NCI-H345 treated with DMSO at 0.1 percent for 48 hours (cell line): Measurements from ENCODE around the gene CPXM2.

Experiments
- DNase-seq: peaks from one replicate; lab custom pipeline; 2025; ENCODE audit not compliant: unreplicated experiment; lab: John Stamatoyannopoulos, UW

Gene CPXM2

GRCh38 chr10:123891144-123892071 lies at the start of gene CPXM2:
Gene CPXM2 (minus strand): TSS chr10:123891807. CDS start chr10:123891659, 148 bp downstream.
- DNase-seq: no peak

DNA sequence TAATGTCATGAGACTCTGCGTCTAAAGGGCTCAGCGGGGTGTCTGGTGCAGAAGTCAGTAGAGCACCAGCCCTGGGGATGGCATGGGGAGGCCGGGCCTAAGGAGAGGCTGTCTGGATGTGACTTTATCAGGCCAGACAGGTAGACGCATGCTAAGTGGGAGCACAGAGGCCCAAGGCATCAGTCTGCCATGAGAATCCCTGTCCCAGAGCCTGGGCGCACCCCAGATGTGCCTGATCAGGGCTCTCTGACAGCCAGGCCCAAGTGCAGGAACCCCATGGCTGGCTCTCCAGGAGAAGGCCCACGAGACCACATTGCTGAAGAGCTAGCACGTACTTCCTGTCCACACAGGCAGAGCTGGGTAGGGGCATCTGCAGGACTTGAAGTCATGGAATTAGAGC lies 48.0 kb upstream of the CPXM2 start:
- no peak for DNase-seq

DNA sequence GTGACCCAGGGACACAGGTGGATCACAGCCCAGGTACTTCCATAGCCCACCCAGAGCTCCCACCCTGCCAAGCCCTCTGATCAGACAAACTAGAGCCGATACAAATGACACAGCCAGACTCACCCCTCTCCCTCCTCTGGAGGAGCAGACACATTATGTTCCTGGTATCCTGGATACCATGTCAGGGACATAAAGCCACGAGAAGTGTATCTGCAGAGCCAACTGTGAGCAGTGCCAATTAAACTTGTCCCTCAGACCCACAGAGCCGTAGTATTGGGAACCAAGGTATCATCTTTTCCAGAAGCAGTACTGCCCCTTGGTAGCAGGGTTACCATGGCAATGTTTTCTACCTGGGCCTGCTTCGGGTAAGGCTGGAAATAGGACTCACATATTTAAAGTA lies 47.3 kb upstream of the CPXM2 start:
- DNase-seq: no peak

DNA sequence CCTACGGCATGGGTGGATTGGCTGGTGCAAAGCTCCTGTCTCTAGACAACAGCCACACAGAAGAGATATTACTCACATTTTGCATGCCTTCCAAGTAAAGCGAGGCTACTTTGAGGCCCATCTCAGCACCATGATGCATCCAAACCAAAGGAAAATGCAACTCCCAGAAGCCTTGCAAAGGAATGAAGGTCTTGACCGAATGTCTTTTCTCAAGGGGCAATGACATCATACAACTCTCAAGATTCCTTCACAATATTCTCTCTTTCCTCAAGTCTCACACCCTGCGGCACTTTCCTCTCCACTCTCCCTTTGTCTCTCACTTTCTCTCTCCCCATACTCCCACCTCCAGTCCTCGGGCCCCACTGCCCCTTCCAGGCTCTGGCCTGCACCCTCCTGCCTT lies 44.8 kb upstream of the CPXM2 start:
- DNase-seq: no peak

DNA sequence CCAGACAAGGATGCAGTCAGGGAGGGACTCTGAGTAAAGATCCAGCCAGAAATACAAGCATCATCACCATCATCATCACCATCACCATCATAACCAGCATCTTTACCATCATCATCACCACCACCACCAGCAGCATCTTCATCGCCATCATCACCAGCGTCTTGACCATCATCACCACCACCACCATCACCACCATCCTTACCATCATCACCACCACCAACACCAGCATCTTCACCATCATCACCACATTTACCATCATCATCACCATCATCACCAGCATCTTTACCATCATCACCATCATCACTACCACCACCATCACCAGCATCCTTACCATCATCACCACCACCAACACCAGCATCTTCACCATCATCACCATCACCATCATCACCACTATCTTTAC lies 44.1 kb upstream of the CPXM2 start:
- DNase-seq: no peak

- DNase-seq: no peak
These were observed 43.2 kb upstream of the CPXM2 start for GRCh38 chr10:123934846-123935245.

DNA sequence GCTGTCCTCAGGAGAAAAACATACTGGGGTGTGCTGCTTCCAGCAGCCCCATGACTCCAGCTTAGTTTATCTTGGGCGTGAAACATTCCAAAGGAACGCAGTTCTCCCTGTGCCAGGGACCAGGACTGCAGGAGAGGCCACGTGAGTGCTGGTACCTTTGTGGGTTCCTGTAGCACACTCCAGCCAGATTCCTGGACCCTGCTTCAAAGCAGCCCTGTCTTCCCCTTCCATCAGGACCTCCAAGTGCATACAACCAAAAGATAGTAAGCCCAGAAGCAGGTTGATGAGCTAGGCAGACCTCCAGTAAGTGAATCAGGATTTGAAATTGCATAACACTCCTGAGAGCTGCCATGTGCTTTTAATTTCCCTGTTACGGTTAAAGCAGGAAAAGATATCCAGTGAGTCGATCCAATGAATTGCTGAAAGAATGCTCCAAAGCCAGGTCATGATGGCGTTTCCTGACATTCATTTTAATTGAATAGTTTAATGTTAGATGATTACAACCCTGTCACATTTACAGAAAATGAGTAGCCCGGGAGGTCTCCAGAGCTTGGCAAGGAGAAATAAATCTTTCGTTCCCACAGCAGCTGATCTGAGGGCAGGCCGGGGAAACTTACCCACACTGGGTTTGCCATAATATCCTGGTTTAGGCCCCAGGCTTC lies 38.9 kb upstream of the CPXM2 start:
- DNase-seq: no peak

DNA sequence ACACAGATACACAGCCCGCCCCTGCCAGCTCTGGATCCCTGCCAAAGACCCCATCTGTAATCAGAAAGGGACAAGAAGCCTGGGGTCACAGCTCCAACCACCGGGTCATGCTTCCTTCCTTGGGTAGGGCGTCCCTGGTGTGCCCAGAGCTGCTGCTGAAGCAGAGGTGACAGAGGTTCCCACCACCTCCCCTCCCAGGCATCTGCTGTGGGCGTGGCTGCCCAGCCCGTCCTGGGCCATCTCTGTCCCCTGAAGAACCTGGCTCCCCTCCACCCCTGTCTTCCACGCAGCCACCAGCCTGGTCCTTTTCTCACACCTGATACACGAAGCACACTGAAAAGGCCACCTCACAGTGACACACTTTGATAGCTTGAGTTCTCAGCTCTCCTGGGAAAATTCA lies 38.2 kb upstream of the CPXM2 start:
- no peak for DNase-seq

DNA sequence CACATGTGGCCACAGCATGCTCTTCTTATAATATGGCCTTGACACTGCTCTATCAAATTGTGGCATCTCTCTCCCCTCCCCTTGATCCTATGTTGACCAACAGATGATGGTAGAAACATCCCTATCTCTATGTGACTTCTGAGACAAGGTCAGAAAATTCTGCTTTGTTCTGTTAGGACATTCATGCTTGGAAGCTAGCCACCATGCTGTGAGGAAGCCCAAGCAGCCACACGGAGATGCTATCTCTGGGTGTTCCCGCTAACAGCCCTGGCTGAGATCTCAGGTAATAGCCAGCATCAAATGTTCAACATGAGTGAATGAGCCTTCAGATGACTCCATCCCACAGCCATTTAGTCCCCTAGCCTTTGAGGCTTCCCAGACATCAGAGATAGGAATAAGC lies 36.8 kb upstream of the CPXM2 start:
- no peak for DNase-seq

DNA sequence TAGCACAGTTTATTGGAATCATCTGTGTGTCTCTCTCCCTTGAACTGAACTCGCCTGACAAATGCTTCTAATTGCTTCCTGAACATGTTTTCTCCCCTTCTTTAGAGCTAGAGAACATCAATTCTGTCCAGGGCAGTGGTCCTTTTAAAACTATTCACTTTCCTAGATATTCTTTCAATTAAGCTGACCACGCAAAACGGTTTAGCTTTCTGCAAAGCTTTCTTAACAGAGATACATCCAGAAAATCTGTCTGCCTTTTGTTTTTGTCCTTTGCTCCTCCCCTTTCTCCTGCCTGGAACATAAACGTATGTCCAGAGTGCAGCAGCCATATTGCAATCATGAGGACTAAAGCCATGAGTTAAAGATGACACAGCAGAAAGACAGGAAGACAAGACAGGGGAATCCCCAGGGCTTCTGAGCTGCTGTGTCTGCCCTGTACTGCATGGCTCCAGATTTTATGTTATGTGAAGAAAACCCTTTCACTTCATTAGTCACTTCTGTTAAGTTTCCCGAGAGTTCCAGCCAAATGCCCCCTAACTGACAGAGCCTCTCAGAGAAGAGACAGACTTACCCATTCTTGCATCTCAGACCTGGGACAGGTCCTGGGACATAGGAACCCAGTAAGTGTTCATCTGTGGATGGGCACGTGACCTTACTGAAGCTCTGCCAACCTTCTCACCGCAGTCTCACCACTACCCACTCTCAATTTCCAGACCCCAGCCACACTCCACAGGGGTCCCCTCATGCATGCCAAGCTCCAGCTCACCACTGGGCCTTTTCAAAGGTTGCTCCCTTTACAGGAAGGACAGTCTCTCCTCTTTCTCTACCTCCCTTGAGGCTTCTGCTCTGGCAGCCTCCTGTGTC lies 35.0 kb upstream of the CPXM2 start:
- no peak for DNase-seq

DNA sequence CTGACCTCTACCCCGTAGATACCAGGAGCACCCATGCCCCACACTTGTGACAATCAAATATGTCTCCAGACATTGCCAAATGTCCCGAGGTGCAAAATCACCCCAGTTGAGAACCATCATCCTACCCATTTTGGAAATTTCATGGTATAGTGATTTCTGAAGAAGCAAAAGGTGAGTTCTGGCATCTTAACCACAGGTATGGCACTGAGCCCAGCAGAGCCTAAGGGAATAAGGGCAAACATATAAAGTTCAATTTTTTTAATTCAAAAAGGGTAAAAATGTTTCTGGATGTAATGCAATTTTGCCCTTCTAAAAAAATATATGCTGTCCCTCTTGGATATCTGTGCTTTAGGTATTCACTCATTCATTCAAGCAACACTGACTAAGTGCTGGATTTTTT lies 30.5 kb upstream of the CPXM2 start:
- DNase-seq: no peak

GRCh38 chr10:123916775-123917174 lies 25.2 kb upstream of the CPXM2 start:
- DNase-seq: no peak

GRCh38 chr10:123913688-123914268 lies 22.2 kb upstream of the CPXM2 start:
- no peak for DNase-seq

GRCh38 chr10:123912871-123913270 lies 21.3 kb upstream of the CPXM2 start:
- DNase-seq: no peak

DNA sequence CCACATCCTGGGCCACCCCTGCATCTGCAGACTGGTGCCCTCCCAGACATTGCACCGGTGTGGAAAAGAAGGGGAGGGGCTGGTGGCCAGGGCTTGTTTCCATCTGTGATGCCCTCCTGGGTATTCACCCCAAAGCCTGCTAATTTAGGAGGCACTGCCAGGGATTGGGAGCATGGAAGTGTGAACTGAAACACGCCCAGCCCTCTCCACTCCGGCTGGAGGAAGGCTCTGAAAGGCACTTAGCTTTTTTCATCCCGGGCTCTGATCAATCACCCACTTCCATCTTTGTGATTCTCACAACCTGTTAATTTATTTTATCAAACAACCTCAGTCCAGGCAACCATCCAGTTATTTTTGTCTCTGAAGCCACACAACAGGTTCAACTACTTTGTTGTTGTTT lies 20.9 kb upstream of the CPXM2 start:
- DNase-seq: no peak

DNA sequence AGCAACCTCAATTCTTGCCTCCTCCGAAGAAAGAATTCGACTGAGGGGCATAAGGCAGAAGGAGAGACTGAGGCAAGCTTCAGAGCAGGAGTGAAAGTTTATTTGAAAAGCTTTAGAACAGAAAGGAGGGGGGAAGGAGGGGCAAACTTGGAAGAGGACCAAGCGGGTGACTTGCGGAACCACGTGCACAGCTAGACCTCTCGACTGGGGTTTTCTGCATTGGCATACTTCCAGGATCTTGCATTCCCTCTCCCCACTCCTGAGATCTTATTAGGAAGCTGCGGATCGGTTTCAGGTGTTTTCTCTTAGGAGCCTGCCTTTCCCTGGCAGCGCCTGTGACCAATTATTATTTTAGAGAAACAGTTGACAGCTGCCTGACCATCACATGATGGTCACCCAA lies 20.3 kb upstream of the CPXM2 start:
- peak; percentile 53 for DNase-seq

DNA sequence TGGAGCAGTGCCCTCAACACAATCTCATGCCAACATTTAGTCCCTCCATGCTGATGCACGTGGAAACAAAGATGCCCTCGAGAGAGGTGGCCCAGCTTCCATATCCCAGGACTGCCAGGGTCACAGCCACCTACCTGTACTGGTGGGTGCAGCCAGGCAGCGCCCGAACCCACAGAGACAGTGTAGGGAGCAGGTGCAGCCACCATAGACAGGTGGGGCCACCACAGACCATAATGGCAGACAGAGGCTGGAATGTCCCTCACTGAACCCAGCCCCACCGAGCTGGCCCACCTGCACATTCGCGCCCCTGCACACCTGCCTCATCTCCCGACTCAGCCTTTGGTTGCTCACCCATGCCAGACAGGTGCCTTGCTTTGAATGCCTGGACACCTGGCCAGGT lies 18.3 kb upstream of the CPXM2 start:
- DNase-seq: no peak

DNA sequence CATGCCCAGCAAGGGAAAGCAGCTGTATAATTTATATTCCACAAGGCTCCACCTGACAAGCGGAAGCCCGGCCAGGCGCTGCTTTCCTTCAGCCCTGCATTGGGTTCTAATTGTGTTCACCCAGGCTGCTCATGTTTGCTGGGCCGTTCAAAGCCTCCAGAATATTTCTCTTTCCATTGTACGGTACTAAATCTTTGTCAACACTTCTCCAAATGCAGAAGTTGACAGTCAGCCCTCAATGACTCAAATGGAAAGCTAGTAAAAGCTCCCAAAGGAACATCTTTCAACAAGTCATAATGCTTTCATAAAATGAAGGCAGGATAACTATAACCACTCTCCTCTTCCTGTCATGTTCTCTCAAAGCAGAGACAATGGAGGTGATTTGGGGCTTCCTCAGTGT lies 17.8 kb upstream of the CPXM2 start:
- DNase-seq: no peak

GRCh38 chr10:123908379-123908778 lies 16.8 kb upstream of the CPXM2 start:
- no peak for DNase-seq

GRCh38 chr10:123906884-123907652 lies 15.5 kb upstream of the CPXM2 start:
- no peak for DNase-seq
